DMS114 treated with DMSO at 0.1 percent for 48 hours (cell line): ENCODE data around the gene PC.
"Not testable (repeated sequence)": the region's sequence is repeated elsewhere in the genome, so short reads cannot be mapped to it uniquely, and the experiment has no call there.

Experiments used
- DNase-seq: peaks from one replicate; lab custom pipeline; 2025; ENCODE audit not compliant: unreplicated experiment; lab: John Stamatoyannopoulos, UW

The PC gene

DNA sequence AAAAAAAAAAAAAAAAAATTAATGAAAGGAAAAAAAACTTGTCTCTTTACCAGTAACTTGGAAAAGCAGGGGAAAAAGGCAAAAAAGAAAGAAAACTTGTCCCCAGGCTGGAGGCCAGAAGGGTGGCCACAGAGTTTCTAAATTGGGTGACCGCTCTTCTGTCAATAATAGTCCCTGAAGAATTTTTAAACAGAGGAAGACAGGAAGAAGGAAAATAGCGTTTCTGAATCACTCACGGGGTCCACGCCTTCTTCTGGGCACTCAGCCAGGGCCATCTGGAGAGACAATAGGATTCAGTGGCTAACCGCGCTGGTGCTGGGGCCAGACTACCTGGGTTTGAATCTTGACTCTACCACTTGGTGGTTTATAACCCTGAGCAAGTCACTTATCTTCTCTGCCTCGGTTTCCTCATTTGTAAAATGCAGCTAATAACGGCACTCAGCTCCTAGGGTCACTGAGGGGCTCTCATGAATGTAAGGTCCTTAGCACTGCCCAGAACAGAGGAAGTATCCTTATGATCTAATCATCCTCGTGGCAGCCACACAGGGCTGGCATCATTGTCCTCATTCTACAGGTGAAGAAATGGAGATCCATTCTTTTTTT lies 23.9 kb upstream of the PC start:
- DNase-seq = no peak

DNA sequence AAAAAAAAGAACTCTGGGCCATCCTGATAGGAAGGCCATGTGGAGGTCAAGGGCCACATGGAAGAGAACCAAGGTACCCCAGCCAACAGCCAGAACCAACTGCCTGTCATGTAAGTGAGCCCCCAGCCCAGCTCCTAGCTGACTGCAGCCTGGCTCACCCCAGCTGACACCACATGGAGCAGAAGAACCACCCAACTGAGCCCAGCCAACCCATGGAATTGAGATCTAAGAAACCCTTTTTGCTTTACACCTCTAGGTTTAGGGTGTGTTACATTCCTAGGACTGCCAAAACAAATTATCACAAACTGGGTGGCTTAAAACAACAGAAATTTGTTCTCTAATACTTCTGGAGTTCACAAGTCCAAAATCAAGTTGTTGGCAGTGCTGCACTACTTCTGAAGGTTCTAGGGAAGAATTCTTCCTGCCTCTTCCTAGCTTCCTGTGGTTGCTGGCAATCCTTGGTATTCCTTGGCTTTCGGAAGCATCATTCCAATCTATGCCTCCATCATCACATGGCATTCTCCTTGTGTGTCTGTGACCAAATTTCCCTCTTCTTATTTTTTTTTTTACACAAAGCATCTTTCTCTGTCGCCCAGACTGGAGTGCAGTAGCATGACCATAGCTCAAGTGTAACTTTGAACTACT lies 21.3 kb upstream of the PC start:
- DNase-seq = no peak

DNA sequence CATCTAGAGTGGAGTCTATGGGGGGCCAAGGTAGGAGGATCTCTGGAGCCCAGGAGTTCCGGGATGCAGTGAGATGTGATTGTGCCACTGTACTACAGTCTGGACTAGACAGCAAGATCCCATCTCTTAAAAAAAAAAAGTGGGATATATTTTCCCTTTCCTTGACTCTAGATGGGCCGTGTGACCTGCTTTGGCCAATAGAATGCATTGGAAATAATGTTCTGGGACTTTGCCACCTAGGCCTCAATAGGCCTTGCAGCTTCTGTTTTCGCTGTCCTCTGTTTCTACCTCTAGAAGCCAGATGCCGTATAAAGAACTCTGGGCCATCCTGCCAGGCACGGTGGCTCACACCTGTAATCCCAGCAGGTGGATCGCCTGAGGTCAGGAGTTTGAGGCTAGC lies 20.5 kb upstream of the PC start:
- no peak for DNase-seq

DNA sequence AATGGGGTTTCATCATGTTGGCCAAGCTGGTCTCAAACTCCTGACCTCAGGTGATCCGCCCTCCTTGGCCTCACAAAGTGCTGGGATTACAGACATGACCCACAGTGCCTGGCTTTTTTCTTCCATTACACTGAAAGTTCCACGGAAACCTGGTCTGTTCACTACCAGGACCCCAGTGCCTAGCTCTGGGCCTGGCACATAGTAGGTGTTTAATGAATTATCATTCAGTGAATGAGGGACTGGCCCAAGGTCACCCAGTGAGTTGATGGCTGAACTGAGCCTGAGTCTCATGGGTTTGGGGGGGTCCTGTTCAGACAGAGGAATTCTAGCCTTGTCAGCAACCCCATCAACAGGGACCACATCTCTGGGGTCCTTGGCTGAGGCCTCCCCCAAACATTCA lies 20.0 kb upstream of the PC start:
- no peak for DNase-seq

DNA sequence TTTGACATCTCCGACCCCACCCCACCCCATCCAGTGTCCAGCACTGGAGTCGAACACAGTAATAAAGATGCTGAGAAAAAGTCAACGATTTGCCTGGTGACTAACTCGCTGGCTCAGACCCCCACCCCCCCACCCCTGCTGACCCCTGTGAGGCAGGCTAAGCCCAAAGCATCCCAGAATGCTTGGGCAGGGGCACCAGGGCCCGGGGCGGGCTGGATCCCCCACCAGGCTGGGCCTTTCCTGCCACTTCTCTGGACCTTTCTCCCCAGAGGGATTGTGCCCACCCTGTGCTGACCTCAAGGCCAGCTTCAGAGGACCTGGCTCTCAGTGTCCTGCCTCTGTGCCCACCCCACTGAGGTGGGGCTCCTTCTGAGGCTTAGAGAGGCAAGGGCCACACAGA lies 18.7 kb upstream of the PC start:
- DNase-seq = no peak

DNA sequence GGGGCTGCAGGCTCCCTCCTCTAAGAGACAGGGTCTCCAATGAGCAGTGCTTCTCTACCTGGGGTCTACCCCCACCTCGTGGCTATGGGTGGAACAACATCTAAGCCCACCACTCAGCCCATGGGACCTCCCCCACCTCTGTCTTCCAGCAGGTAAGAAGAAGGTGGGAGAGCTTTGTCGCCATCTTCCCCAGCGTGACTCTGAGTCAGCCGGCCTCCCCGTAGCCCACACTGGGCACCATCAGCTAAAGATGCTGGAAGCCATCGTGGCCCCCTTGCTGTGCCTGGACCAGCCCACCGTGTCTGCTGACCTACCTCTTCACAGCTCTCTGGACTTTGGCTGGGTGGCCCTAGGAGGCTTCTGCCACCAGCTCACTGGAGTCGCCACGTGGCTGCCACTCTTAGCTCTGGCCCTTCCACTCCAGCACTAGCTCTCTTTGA lies 17.9 kb upstream of the PC start:
- DNase-seq = no peak

DNA sequence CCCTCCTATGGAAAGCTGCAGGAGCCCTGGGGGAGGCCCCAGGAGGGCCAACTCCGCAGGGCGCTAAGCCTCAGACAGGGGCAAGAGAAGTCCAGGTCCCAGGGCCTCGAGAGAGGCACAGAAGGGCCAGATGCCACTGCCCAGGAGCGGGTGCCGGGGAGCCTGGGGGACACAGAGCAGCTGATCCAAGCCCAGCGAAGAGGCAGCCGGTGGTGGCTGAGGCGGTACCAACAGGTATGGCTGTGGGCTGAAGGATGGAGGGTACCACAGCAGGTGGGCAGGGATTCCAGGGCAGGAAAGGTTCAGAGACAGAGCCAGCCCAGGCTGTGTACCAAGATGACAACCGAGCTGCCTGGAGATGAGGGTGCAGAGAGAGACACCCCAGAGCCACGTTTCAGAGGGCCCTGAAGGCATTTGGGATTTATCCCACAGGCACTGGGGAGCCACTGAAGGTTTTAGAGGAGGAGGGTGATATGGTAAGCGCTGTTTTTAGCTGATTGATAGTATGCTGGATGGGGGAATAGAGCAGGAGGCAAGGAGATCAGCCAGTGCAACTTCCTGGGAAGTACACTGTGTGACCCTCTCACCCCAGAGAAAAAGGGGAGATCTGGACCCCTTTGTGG lies 17.3 kb upstream of the PC start:
- no peak for DNase-seq

DNA sequence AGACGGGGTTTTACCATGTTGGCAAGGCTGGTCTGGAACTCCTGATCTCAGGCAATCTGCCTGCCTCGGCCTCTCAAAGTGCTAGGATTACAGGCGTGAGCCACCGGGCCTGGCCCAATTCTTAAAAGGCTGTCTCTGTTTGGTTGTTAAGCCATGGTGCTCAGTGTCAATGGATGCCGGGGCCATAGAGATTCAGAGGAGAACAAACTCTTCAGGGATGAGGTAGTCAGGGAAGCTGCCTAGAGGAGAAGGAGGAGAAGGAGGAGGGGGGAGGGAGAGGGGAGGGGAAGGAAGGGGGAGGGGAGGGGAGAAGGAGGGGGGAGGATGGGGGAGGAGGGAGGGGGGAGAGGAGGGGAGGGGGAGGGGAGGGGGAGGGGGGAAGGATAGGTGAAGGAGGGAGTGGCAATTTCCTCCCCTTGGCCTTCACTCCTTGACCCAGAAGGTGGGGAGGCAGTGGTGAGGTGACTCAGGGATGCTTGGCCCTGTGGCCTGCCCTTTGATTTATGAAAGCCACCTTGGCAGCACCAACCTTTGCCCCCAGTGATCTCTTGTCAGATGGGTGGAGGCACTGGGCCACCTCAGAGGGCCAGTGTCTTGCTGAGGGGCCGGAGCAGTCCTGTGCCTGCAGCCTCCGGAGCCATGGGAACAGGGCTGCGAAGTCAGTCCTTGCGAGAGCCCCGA lies 16.7 kb upstream of the PC start, which contains the start of gene C11orf86:
Gene C11orf86, plus strand, starts transcription at position 581 of the 681 bp plus-strand sequence. Its CDS starts 59 bp downstream, at position 640.
- DNase-seq = no peak

DNA sequence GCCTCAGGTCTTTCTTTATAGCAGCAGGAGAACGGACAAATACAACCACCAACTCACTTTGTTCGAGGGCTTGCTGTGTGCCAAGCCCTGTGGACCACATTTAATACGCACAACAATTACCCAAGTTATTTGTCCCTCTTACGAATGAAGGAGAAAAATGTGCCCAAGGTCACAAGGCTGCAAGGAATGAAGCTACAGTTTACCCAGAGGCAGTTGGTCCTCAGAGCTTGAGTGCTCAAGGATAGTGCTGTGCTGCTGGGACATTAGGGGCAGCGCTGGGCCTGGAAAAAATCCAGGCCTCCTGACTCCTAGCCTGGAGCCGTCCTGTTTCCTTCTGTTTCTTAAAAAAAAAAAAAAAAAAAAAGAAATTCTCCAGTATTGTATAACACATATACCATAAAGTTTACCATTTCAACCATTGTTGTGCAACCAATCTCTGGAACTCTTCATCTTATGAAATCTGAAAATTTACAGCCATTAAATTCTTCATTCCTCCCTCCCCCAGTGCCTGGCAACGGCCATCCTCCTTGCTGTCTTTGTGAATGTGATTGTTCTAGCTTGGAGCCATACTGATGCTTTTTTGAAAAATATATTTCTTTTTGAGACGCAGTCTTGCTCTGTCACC lies 15.9 kb upstream of the PC start:
- DNase-seq = no peak

DNA sequence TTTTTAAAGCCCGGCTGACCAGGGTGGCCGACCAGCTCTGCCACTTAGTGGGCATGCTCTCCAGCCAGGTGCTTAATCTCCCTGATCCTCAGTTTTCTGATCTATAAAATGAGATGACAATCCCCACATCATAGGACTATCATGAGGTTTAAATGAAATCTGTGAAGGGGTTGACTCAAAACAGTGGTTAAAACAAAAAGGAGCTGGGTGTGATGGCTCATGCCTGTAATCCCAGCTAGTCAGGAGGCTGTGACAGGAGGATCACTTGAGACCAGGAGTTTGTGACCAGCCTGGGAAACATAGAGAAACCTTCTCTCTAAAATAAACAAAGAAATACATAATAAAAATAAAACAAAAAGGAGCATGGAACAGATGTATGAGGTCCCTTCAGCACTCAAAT lies 13.3 kb upstream of the PC start:
- DNase-seq = no peak

DNA sequence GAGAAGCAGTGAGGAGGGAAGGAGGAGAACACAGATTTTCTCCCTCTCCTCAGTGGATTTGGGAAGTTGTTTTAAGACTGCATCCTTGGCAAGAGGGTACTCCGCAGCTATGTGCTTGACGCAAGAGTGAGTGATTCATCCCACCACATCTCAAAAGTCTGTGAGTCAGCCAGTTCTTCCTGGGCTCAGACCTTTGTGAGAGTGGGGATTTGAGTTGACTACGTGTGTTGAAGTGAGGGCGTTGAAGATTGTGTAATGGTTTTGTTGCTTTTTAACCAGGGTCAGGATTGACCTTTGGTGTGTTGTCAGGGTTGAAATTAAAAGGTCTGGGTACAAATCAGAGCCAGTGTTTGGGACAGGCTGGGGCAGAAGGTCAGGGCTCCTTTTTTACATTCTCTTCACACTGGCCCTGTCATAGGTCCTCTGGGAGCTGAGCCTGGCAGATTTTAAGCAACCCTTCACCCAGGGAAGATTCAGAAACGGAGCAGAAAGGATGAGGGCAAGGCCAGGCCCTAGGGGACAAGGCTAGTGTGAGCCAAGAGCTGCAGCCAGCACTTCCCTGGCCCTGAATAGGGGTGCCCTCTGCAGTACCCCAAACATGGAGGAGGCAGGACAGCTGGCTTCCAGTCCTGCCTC lies 12.7 kb upstream of the PC start:
- no peak for DNase-seq

DNA sequence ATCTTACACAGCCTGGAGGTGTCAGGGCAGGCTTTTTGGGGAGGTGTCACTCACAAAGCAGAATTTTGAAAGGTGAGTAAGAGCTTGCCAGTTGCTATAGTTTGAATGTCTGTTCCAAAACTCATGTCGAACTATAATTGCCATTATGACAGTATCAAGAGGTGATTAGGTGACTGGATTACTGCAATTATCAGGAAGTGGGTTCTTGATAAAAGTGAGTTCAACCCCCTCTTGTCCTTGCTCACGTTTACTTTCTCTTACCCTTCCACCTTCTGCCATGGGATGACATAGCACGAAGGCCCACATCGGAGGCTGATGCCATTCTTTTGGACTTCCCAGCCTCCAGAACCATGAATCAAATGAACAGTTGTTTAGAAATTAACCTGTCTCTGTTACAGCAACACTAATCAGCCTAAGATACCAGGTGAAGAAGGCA lies 12.2 kb upstream of the PC start:
- DNase-seq = no peak

DNA sequence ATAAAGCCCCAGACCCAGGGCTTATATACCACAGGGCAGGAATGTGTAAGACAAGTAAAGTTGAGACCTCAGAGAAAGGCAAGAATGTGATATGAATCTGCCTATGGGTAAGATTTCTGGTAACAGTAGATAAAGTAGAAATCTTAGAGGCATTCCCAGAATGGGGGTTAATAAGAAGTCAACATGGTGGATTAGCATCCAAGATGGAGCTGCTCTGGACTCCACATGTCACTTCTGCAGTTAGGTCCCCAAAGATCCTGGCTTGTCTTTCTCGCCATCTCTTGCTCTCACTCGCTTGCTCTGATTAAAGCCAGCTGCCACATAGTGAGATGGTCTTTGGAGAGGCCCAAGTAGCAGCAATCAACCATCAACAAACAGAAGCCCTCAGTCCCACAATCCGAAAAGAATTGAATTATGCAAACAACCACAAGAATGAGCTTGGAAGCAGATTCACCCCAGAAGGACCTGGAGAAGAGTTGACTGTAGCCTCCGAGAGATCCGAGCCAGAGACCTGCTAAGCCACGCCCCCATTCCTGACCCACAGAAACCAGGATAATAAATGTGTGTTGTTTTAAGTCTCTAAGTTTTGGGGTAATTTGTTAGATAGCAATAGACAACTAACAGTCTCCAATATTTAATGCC lies 11.5 kb upstream of the PC start:
- DNase-seq = no peak

DNA sequence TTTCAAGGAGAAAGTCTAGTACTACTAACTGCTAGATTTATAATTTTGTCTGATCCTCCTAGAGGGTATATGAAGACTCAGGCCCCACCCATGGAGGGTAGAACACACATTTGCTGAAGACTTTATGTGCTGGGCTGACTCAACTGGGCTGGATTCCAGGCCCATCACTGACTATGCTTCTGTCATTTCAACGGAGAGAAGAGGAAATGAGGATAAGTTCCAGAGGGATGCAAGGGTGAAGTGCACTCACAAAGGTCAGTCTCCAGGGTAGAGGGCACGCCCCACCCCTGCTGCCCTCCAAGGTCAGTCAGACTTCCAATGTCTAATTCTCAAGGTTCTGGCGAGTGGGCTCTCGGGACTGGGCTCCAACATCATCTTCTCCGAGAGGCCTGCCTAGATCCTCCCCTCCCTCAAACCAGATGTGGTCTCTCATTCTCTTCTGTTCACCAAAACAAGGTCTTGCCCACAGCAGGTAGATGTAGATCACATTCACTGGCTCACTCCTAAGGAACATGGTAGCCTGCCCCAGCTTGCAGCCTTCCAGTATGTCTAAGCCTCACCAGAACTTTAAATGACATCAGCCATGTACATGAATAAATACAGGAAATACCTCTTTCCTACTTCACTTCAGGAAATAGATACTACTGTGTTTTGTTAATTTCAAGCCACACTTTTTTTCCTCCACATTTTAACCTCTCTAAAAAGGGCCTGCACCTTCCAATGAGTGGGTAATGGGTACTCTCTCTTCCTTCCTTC lies 9.7 kb upstream of the PC start:
- DNase-seq = no peak

DNA sequence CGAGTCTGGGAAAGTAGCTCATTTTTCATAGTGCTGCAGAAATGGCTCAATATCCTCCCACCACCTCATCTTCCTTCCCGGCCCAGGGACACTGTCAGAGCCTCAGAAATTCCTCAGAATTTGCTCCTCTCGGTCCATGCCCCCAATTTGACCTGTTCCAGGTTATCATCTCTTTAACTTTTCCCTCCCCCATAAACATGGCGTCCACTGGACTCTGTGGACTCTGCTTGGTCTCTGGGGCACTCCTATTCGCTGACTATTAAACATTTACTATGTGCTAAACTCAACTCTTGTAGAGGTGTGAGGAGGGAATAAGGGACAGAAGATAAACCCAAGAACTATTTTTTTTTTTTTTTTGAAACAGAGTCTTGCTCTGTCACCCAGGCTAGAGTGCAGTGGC lies 8.2 kb upstream of the PC start:
- DNase-seq = no peak

DNA sequence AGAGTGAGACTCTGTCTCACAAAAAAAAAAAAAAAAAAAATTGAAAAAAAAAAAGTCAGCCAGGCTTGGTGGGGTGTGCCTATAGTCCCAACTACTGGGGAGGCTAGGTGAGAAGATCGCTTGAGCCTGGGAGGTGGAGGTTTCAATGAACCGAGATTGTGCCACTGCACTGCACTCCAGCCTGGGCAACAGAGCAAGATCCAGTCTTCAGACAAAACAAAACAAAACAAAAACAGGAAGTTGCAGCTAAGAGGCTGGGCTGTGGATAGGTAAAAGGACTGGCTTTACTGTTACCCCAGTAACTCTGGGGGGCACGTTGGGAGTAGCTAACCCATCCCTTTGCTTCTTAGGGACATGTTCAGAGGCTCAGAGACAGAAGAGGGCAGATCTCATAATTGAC lies 6.3 kb upstream of the PC start:
- DNase-seq = no peak

DNA sequence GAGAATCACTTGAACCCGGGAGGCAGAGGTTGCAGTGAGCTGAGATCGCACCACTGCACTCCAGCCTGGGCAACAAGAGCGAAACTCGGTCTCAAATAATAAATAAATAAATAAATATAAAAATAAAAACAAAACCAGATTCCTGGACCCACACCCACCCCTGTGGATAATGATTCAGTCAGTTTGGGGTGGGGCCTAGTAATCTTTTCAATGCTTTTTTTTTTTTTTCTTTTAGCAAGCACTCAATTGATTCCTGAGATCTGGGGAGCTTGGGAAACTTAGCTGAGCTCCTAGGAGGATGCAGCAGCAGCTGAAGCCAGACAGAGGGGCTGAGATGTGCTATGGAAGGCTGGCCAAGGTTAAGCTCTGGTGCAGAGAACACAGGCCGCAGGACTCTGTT lies 4.6 kb upstream of the PC start:
- DNase-seq = no peak

DNA sequence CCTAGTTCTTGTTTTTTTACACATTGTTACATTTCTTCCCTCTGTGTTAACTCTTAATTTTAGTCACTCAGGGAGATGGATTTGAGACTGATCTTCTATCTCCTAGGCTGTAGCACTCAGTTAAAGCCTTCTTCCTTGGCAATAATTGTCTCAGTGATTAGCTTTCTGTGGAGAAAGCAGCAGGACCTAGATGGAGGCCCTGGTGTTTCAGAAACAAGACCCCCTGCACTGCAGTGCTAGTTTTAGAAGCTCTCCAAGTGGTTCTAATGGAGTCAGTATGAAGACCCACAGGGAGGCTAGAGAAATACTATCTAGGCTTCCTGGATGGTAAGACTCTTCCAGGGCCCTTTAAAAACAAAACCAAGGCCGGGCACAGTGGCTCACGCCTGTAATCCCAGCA lies 4.1 kb upstream of the PC start:
- DNase-seq = no peak

DNA sequence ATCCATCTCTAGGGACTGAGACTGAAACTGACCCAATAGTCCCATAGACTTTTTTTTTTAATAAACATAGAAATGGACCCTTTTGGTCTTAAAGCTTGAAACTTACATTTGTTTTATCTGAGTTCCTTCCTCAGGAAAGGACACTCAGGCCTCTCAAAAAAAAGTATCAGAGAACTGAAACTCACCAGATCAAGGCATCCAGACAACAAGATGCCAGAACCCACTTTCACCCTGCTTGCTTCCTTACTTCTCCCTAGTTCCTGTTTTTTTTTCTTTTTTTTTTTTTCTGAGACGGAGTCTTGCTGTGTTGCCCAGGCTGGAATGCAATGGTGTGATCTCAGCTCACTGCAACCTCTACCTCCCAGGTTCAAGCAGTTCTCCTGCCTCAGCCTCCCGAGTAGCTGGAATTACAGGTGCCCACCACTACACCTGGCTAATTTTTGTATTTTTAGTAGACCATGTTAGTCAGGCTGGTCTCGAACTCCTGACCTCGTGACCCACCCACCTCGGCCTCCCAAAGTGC lies 3.6 kb upstream of the PC start:
- DNase-seq = not testable (repeated sequence)

DNA sequence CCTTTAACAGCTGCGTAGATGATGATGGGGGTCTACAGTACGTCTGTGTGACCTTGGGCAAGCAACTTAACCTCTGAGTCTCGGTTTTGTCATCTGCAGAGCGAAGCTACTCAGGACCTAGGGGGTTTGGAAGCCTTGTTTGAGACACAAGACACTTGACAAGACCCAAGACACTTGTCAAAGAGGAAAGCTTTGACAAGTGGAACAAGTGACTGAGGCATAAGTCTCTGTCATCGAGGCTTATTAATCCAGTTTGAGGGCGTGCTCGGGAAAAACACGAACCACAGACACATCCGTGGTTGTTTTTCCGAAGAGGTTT lies 732 bp upstream of the PC start:
- no peak for DNase-seq
